ENCODE results near the gene SKI. TPM values are rescaled to one million over a fixed set of nuclear protein-coding genes. Genes with fewer than 3 reads are reported as not detected.

Gene SKI
- total RNA-seq, 1 experiment from 2014 or later: 89.5 TPM

DNA sequence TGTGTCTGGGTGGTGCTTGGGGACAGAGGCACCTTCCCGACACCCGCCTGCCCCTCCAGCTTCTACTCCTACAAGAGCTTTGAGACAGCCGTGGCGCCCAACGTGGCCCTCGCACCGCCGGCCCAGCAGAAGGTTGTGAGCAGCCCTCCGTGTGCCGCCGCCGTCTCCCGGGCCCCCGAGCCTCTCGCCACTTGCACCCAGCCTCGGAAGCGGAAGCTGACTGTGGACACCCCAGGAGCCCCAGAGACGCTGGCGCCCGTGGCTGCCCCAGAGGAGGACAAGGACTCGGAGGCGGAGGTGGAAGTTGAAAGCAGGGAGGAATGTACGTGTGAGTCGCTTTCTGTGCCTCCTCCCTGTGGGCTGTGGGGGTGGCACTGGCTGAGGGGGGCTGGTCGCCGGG, 75.7 kb downstream of the SKI start:
- peaks cover 7% of the 10 kb centered on the region; the same call in 1 of the 2 replicates for H3K79me2 ChIP-seq (ENCODE audit: insufficient read depth, low read length)
- Mint-ChIP-seq H3K27me3 (ENCODE audit: low read depth) (no peaks in the 10 kb centered on the region), H3K27ac (peak overlapping the region in 2 of 3 experiments; percentile 34 to 74; a peak in 2 of 7 replicates), H3K4me1 (peaks cover 2 to 8% of the 10 kb centered on the region in 2 experiments; a peak in 3 of 4 replicates), H3K4me3 (no peak overlapping the region), H3K9me3 (no peaks in the 10 kb centered on the region), H3K36me3 (ENCODE audit: insufficient read depth in 1 of 3, low read depth in 3 of 3) (peaks cover 22 to 52% (median 47%) of the 10 kb centered on the region in 3 experiments; a peak in 6 of 7 replicates)
- no peaks in the 10 kb centered on the region for H3K4me1 ChIP-seq (ENCODE audit: insufficient read depth, low read length)
- DNase-seq: no peak
- H2BK15ac ChIP-seq (ENCODE audit: low read depth, low read length): no peak overlapping the region
- no peak overlapping the region for H3T11ph ChIP-seq (ENCODE audit: low read length)
- no peak overlapping the region for H2BK12ac ChIP-seq (ENCODE audit: insufficient read length, low read depth, low read length)
- no peak for TF ChIP-seq CTCF (conservative IDR thresholded peaks at IDR 0.05)
- H3K9me3 ChIP-seq (ENCODE audit: control insufficient read depth, low read depth, low read length): no peaks in the 10 kb centered on the region
- no CpG with 5 or more reads among the region's 26 CpGs for WGBS (ENCODE audit: extremely low coverage, insufficient read length, low lambda C conversion rate)
- no peak overlapping the region for H2BK5ac ChIP-seq (ENCODE audit: insufficient read length, low read length)
- no peaks in the 10 kb centered on the region for H3K27me3 ChIP-seq (ENCODE audit: insufficient read depth, low read length)
- H3K4ac ChIP-seq (ENCODE audit: low read depth, low read length): no peak overlapping the region
- no peak overlapping the region for H3K56ac ChIP-seq (ENCODE audit: insufficient read length, low read depth, low read length)
- no peak overlapping the region for H4K5ac ChIP-seq (ENCODE audit: insufficient read length, low read depth, low read length)
- no peak overlapping the region for H3K14ac ChIP-seq (ENCODE audit: insufficient read depth, low read length)
- no peak overlapping the region for H2BK120ac ChIP-seq (ENCODE audit: low read depth, low read length, poor library complexity, severe bottlenecking)
- no peak overlapping the region for H2BK20ac ChIP-seq (ENCODE audit: low read depth, low read length, poor library complexity, severe bottlenecking)
- no peak overlapping the region for H4K91ac ChIP-seq (ENCODE audit: insufficient read length, low read depth, low read length)
- H3K79me1 ChIP-seq (ENCODE audit: insufficient read depth, low read depth, low read length, poor library complexity, severe bottlenecking): peaks cover 6% of the 10 kb centered on the region
- H3K18ac ChIP-seq (ENCODE audit: insufficient read length, low read depth, low read length): no peak overlapping the region
- no peak overlapping the region for H2AK5ac ChIP-seq (ENCODE audit: insufficient read length, low read length)
- no peak overlapping the region for H3K9ac ChIP-seq (ENCODE audit: extremely low read depth, insufficient read length, low read length)
- H4K20me1 ChIP-seq (ENCODE audit: control insufficient read depth, insufficient read depth, insufficient read length): no peaks in the 10 kb centered on the region
- H4K8ac ChIP-seq (replicated peaks; ENCODE audit: insufficient read length, low read depth, low read length): no peak overlapping the region
- no peak overlapping the region for H2AFZ ChIP-seq (ENCODE audit: low read length)
- no peaks in the 10 kb centered on the region for H3K23me2 ChIP-seq (ENCODE audit: insufficient read length, low read depth, low read length, poor library complexity, severe bottlenecking)
- H3K27ac ChIP-seq (ENCODE audit: insufficient read length, low read depth, low read length): no peak overlapping the region
- no peak overlapping the region for H3K23ac ChIP-seq (ENCODE audit: insufficient read length, low read depth, low read length)
- no peak overlapping the region for H3K4me2 ChIP-seq (ENCODE audit: insufficient read depth, insufficient read length, low read length)
